A549 (cell line): ENCODE results near the gene PPP6R3.

ENCODE experiments used
- CHD2 ChIP-seq: fragments of 150-350 bp; IDR thresholded peaks from 2 replicates; pipeline ENCODE4 v1.6.1; 2014; ENCODE audit warnings: low read length; ENCODE audit not compliant: partially characterized antibody
- EP300 ChIP-seq, 2 experiments: fragments of >200 bp; sonication (Bioruptor Twin); formaldehyde crosslinking; IDR thresholded peaks; 2 replicates in 1 of 2; 3 replicates in 1 of 2; pipeline ENCODE4 v1.6.1; 2016 to 2017
- ESRRA ChIP-seq: fragments of 150-350 bp; IDR thresholded peaks from 2 replicates; pipeline ENCODE4 v1.6.1; 2014; ENCODE audit warnings: mild to moderate bottlenecking, low read length, borderline replicate concordance
- FOXS1 ChIP-seq: fragments of 250-450 bp; sonication (Bioruptor Pico); IDR thresholded peaks from 2 replicates; pipeline ENCODE4 v1.5.0; 2020; ENCODE audit warnings: mild to moderate bottlenecking, moderate library complexity
- HOXA7 ChIP-seq: fragments of 250-450 bp; sonication (Bioruptor Pico); IDR thresholded peaks from 2 replicates; pipeline ENCODE4 v1.5.0; 2020; ENCODE audit warnings: mild to moderate bottlenecking, moderate library complexity
- KDM1A ChIP-seq: fragments of 200-600 bp; sonication (generic); IDR thresholded peaks from 2 replicates; pipeline ENCODE4 v1.6.1; 2016; ENCODE audit warnings: low read depth, mild to moderate bottlenecking
- RAD21 ChIP-seq, 2 experiments: fragments of >200 bp in 1 of 2; sonication (Bioruptor Twin) in 1 of 2; formaldehyde crosslinking in 1 of 2; IDR thresholded peaks in 1 of 2; conservative IDR thresholded peaks in 1 of 2; 2 replicates in 1 of 2; 3 replicates in 1 of 2; pipeline ENCODE4 v1.6.1; 2012 to 2018; ENCODE audit warnings: inconsistent platforms in 1 of 2
- RFX5 ChIP-seq: fragments of 450-650 bp; IDR thresholded peaks from 2 replicates; pipeline ENCODE4 v1.7.1; 2014; ENCODE audit warnings: antibody characterized with exemption, mild to moderate bottlenecking, moderate library complexity
- TF ChIP-seq, protein P1 (sequence below): IDR thresholded peaks from 2 replicates; pipeline ENCODE4 v1.6.1; 2012
- TF ChIP-seq, protein P2 (sequence below): fragments of >200 bp; sonication (Bioruptor Twin); formaldehyde crosslinking; IDR thresholded peaks from 3 replicates; pipeline ENCODE4 v1.5.1; 2016

DNA sequence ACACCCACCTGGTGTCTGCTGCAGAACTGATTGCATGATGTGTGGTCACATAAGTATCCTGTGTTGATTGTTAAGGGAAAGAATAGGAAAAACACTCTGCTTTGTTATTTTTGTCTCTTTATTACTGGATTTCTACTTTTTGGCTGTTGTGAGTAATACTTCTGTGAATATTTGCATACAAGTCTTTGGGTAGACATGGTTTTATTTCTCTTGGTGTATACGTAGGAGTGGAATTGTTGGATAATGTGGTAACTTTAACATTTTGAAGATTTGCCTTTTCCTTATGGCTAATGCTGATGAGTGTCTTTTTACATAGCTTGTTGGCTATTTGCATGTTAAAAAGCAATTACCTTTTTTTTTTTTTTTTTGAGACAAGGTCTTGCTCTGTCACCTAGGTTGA is 13.1 kb downstream of the PPP6R3 start:
- TF ChIP-seq CHD2 (no peak), EP300 (IDR thresholded peaks at IDR 0.05) (no peak), FOXS1 (no peak), KDM1A (no peak), ESRRA (no peak), RAD21 (conservative IDR thresholded peaks at IDR 0.05 in 1 of 2, IDR thresholded peaks at IDR 0.05 in 1 of 2) (no peak), HOXA7 (no peak), RFX5 (no peak)
- TF ChIP-seq, protein P1, sequence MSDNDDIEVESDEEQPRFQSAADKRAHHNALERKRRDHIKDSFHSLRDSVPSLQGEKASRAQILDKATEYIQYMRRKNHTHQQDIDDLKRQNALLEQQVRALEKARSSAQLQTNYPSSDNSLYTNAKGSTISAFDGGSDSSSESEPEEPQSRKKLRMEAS = no peak
- TF ChIP-seq, protein P2, sequence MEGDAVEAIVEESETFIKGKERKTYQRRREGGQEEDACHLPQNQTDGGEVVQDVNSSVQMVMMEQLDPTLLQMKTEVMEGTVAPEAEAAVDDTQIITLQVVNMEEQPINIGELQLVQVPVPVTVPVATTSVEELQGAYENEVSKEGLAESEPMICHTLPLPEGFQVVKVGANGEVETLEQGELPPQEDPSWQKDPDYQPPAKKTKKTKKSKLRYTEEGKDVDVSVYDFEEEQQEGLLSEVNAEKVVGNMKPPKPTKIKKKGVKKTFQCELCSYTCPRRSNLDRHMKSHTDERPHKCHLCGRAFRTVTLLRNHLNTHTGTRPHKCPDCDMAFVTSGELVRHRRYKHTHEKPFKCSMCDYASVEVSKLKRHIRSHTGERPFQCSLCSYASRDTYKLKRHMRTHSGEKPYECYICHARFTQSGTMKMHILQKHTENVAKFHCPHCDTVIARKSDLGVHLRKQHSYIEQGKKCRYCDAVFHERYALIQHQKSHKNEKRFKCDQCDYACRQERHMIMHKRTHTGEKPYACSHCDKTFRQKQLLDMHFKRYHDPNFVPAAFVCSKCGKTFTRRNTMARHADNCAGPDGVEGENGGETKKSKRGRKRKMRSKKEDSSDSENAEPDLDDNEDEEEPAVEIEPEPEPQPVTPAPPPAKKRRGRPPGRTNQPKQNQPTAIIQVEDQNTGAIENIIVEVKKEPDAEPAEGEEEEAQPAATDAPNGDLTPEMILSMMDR = no peak
